GM21619 (cell line): ENCODE results near the gene CNPY3.

Experiments
- ATAC-seq: cut with Tn5 transposase; IDR thresholded peaks from one replicate; pipeline ENCODE4 v1.9.1; 2021; ENCODE audit not compliant: unreplicated experiment

Gene CNPY3

GRCh38 chr6:42958125-42958524, 28.8 kb downstream of the CNPY3 start:
- ATAC-seq: no peak

- no peak for ATAC-seq
These were observed 30.6 kb downstream of the CNPY3 start for GRCh38 chr6:42959917-42960242.

GRCh38 chr6:42960243-42961019, 31.2 kb downstream of the CNPY3 start, which contains the start of gene GNMT:
TSS of gene GNMT (plus strand) at chr6:42960754. CDS start at chr6:42960768, 14 bp downstream.
- ATAC-seq: no peak

- ATAC-seq: no peak
These were observed 31.8 kb downstream of the CNPY3 start for GRCh38 chr6:42961020-42961470.

GRCh38 chr6:42962096-42962495, 32.8 kb downstream of the CNPY3 start:
- no peak for ATAC-seq

- no peak for ATAC-seq
These were observed 33.4 kb downstream of the CNPY3 start for GRCh38 chr6:42962502-42963178.

- no peak for ATAC-seq
These were observed 34.0 kb downstream of the CNPY3 start for GRCh38 chr6:42963179-42963854.

GRCh38 chr6:42963855-42964605, 34.8 kb downstream of the CNPY3 start:
- ATAC-seq: no peak

GRCh38 chr6:42966571-42966970, 37.3 kb downstream of the CNPY3 start:
- no peak for ATAC-seq

GRCh38 chr6:42967228-42967627, 37.9 kb downstream of the CNPY3 start:
- ATAC-seq: no peak

GRCh38 chr6:42968126-42968701, 38.9 kb downstream of the CNPY3 start:
- ATAC-seq: no peak

GRCh38 chr6:42968783-42969182, 39.5 kb downstream of the CNPY3 start:
- no peak for ATAC-seq

GRCh38 chr6:42969431-42969830, 40.2 kb downstream of the CNPY3 start:
- ATAC-seq: no peak

- ATAC-seq: no peak
These were observed 40.7 kb downstream of the CNPY3 start for GRCh38 chr6:42969934-42970333.

GRCh38 chr6:42970871-42971612, 41.8 kb downstream of the CNPY3 start:
- ATAC-seq: no peak

- no peak for ATAC-seq
These were observed 42.6 kb downstream of the CNPY3 start for GRCh38 chr6:42971746-42972327.

- no peak for ATAC-seq
These were observed 44.6 kb downstream of the CNPY3 start for GRCh38 chr6:42973926-42974325.

- no peak for ATAC-seq
These were observed 45.7 kb downstream of the CNPY3 start for GRCh38 chr6:42974919-42975505.

- peak; percentile 24 for ATAC-seq
These were observed 49.2 kb downstream of the CNPY3 start for GRCh38 chr6:42978487-42978838.
